Kidney (tissue), 14 donors: Measurements from ENCODE around the gene ARHGAP40. TPM values are rescaled to one million over a fixed set of nuclear protein-coding genes. Genes with fewer than 3 reads are reported as not detected.

ENCODE experiments used
- DNase-seq, 5 donors: peaks; one replicate each; pipeline ENCODE4 v3.0.0-alpha.2; 2013 to 2020
- FAIRE-seq: peaks from 2 replicates; lab custom pipeline; 2012; peaks lifted over from hg19 to GRCh38; lab: Jason Lieb, UNC
- H3K27ac ChIP-seq, 2 donors: one replicate each; pipeline ENCODE4 v1.7.0; 2013; ENCODE audit warnings: low read depth in 2 of 2, low read length in 2 of 2, inconsistent platforms in 1 of 2
- H3K27me3 ChIP-seq: one replicate; pipeline ENCODE4 v1.7.1; 2013; ENCODE audit warnings: low read length, inconsistent platforms; ENCODE audit not compliant: control insufficient read depth, insufficient read depth
- H3K36me3 ChIP-seq, 3 donors: one replicate each; pipeline versions ENCODE4 v1.7.0 to v1.7.1; 2013; ENCODE audit warnings: low read length in 3 of 3, control low read depth in 1 of 3, inconsistent platforms in 1 of 3; ENCODE audit not compliant: insufficient read depth in 3 of 3, control insufficient read depth in 2 of 3
- H3K4me1 ChIP-seq, 3 donors: one replicate each; pipeline versions ENCODE4 v1.7.0 to v1.7.1; 2013; ENCODE audit warnings: low read length in 3 of 3, inconsistent platforms in 1 of 3, low read depth in 1 of 3; ENCODE audit not compliant: control insufficient read depth in 2 of 3, insufficient read depth in 2 of 3
- H3K4me3 ChIP-seq, 3 donors: one replicate each; pipeline versions ENCODE4 v1.7.0 to v1.8.1; 2013; ENCODE audit warnings: low read length in 3 of 3, control low read depth in 1 of 3, inconsistent platforms in 1 of 3
- H3K9ac ChIP-seq, 3 donors: one replicate each; pipeline versions ENCODE4 v1.7.0 to v1.7.1; 2013; ENCODE audit warnings: low read length in 3 of 3, control low read depth in 1 of 3, inconsistent platforms in 1 of 3
- H3K9me3 ChIP-seq, 3 donors: one replicate each; pipeline versions ENCODE4 v1.7.0 to v1.7.1; 2013; ENCODE audit warnings: low read length in 3 of 3, control low read depth in 1 of 3, inconsistent platforms in 1 of 3; ENCODE audit not compliant: control insufficient read depth in 2 of 3, insufficient read depth in 1 of 3
- CTCF ChIP-seq: IDR thresholded peaks from 3 replicates; pipeline ENCODE4 v1.5.1; 2012; ENCODE audit warnings: mild to moderate bottlenecking, moderate library complexity, borderline replicate concordance; ENCODE audit not compliant: insufficient read depth; ENCODE audit errors: extremely low read depth
- intact Hi-C: fragments of 100-400 bp; cut with DNase I; formaldehyde crosslinking; loops from one replicate; pipeline ENCODE4 v1.11.1; 2022
- polyA plus RNA-seq: library from polyadenylated mRNA; stranded (reverse); fragments of 350-450 nt; fragmentation: Illumina TruSeq; extraction: RNeasy Lipid Tissue Mini Kit (QIAGEN cat#74804); gene quantifications from one replicate; pipeline ENCODE4 v1.2.3, GENCODE V29; 2014; ENCODE audit warnings: low read depth, low replicate concordance; ENCODE audit not compliant: insufficient read depth
- total RNA-seq: library from RNA; stranded (reverse); fragmentation: NEBNext Ultra II Directional; extraction: Animal tissue kit (Norgen Biotek cat#: 25700); gene quantifications from one replicate; pipeline ENCODE4 v1.2.1, GENCODE V29; 2021
- donor health status: control.
- donor health status: control.
- donor health status: control.
- donor health status: control.
- donor health status: control.
- donor health status: DM: yes; HTN: yes; CAD: no.
- donor health status: Normal renal cell carcinoma (clear cell type).

Gene ARHGAP40
- total and polyA plus RNA-seq, 2 donors from 2014 or later, result 1.3 to 20.2 TPM

DNA sequence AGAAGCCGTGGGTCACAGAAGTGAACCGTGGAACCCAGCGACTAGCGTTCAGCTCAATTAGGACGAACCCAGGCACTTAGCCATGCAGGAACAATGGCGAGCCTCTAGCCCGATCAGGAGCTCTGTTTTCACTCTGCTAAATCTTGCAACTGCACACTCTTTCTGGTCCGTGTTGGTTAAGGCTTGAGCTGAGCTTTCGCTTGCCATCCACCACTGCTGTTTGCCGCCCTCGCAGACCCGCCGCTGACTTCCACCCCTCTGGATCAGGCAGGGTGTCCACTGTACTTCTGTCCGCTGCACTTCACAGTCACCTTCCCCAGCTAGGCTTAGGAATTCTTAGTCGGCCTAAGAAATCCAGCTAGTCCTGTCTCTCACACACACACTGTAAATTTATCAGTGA is 96.9 kb downstream of the ARHGAP40 start:
- FAIRE-seq (no peak), DNase-seq (no peak)
- Histone ChIP-seq H3K9me3 (no peaks in the 10 kb centered on the region), H3K36me3 (no peaks in the 10 kb centered on the region), H3K4me3 (no peak overlapping the region), H3K4me1 (no peaks in the 10 kb centered on the region), H3K27ac (no peak overlapping the region), H3K27me3 (no peaks in the 10 kb centered on the region), H3K9ac (no peak overlapping the region)
- TF ChIP-seq CTCF, result no peak
- intact Hi-C loops, result no loop called here

DNA sequence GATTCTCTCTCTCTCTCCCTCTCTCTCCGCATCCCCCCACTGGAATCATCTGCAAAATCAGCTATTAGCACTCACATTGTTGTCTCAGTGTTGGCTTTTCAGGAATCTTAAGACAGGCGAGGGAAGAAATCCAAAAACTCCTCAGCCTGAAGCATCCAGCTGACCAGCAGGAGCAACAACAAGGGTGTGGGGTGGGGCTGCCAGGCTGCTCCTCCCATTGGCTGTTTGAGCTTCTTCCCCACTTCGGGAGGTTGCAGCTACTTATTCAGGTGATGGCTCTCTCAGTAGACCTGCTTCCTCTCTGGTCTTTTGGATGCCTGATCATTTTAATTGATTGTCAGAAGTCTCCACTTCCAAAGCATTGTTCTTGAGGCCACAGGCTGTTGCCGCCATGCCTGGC is 98.5 kb downstream of the ARHGAP40 start:
- no peaks in the 10 kb centered on the region for H3K4me1 ChIP-seq
- H3K36me3 ChIP-seq, result no peaks in the 10 kb centered on the region
- no peak overlapping the region for H3K4me3 ChIP-seq
- H3K9me3 ChIP-seq, result no peaks in the 10 kb centered on the region
- DNase-seq, result no peak
- intact Hi-C loops, result no loop called here
- no peak overlapping the region for H3K9ac ChIP-seq
- no peak for TF ChIP-seq CTCF
- H3K27me3 ChIP-seq, result no peaks in the 10 kb centered on the region
- no peak overlapping the region for H3K27ac ChIP-seq
- no peak for FAIRE-seq

Other genes starting within 250 kb of the ARHGAP40 start
- 33.2 TPM for gene SNHG17, start 166.5 kb upstream of the ARHGAP40 start, total RNA-seq
- gene SNHG17, start 166.5 kb upstream of the ARHGAP40 start, polyA plus RNA-seq, result 19.7 TPM
- gene RALGAPB, start 129.0 kb upstream of the ARHGAP40 start, total RNA-seq, result 43.3 TPM
- gene RALGAPB, start 129.0 kb upstream of the ARHGAP40 start, polyA plus RNA-seq, result 9.4 TPM
- gene ADIG, start 20.6 kb upstream of the ARHGAP40 start, total RNA-seq, result not detected
- gene ADIG, start 20.6 kb upstream of the ARHGAP40 start, polyA plus RNA-seq, result 0.58 TPM
- gene SLC32A1, start 122.7 kb downstream of the ARHGAP40 start, total RNA-seq, result not detected
- gene SLC32A1, start 122.7 kb downstream of the ARHGAP40 start, polyA plus RNA-seq, result not detected
- gene ACTR5, start 146.7 kb downstream of the ARHGAP40 start, total RNA-seq, result 8.4 TPM
- gene ACTR5, start 146.7 kb downstream of the ARHGAP40 start, polyA plus RNA-seq, result 5.8 TPM
- 29.4 TPM for gene PPP1R16B, start 203.9 kb downstream of the ARHGAP40 start, total RNA-seq
- 11.5 TPM for gene PPP1R16B, start 203.9 kb downstream of the ARHGAP40 start, polyA plus RNA-seq